Keratinocyte (primary cell): Measurements from ENCODE around the gene OSR1. TPM values are rescaled to one million over a fixed set of nuclear protein-coding genes. Genes with fewer than 3 reads are reported as not detected.

Source experiments
- DNase-seq: peaks from one replicate; pipeline ENCODE4 v3.0.0-alpha.2; 2011; ENCODE audit warnings: low read depth, missing footprints, low spot score
- FAIRE-seq: peaks from 2 replicates; lab custom pipeline; 2011; peaks lifted over from hg19 to GRCh38; lab: Jason Lieb, UNC
- H2AFZ ChIP-seq: 2 replicates; pipeline ENCODE4 v1.6.0; 2012; ENCODE audit warnings: low read length, control low read depth, inconsistent platforms; ENCODE audit not compliant: control insufficient read depth
- H3K27ac ChIP-seq: 2 replicates; pipeline ENCODE4 v1.5.1; 2011; ENCODE audit warnings: low read length; ENCODE audit not compliant: control insufficient read depth, insufficient read depth
- H3K27me3 ChIP-seq: 3 replicates; pipeline ENCODE4 v1.6.0; 2011; ENCODE audit warnings: low read length; ENCODE audit not compliant: control insufficient read depth, insufficient read depth; ENCODE audit errors: extremely low read depth
- H3K36me3 ChIP-seq, 2 experiments: 2 replicates in 1 of 2; 3 replicates in 1 of 2; pipeline ENCODE4 v1.5.1; 2011; ENCODE audit warnings: low read length in 2 of 2, mild to moderate bottlenecking in 1 of 2; ENCODE audit not compliant: control insufficient read depth in 2 of 2, insufficient read depth in 2 of 2; ENCODE audit errors: extremely low read depth in 1 of 2
- H3K4me1 ChIP-seq: 3 replicates; pipeline ENCODE4 v1.5.1; 2011; ENCODE audit warnings: low read length; ENCODE audit not compliant: control insufficient read depth, insufficient read depth; ENCODE audit errors: extremely low read depth
- H3K4me2 ChIP-seq: 3 replicates; pipeline ENCODE4 v1.6.0; 2011; ENCODE audit warnings: low read depth, low read length; ENCODE audit not compliant: control insufficient read depth, insufficient read depth; ENCODE audit errors: extremely low read depth
- H3K4me3 ChIP-seq, 3 experiments: fragments of 200-600 bp in 1 of 3; sonication (generic) in 1 of 3; 2 replicates in 2 of 3; 3 replicates in 1 of 3; pipeline ENCODE4 v1.5.1; 2011 to 2016; ENCODE audit warnings: low read length in 3 of 3, mild to moderate bottlenecking in 3 of 3, control low read depth in 2 of 3, inconsistent platforms in 1 of 3, low read depth in 1 of 3, mixed read lengths in 1 of 3, mixed run types in 1 of 3, moderate library complexity in 1 of 3; ENCODE audit not compliant: control insufficient read depth in 2 of 3, insufficient read depth in 2 of 3; ENCODE audit errors: extremely low read depth in 1 of 3
- H3K79me2 ChIP-seq: 2 replicates; pipeline ENCODE4 v1.6.0; 2012; ENCODE audit warnings: low read length; ENCODE audit not compliant: control insufficient read depth, insufficient read depth
- H3K9ac ChIP-seq: 3 replicates; pipeline ENCODE4 v1.6.0; 2011; ENCODE audit warnings: low read length; ENCODE audit not compliant: control insufficient read depth, insufficient read depth; ENCODE audit errors: extremely low read depth
- H3K9me1 ChIP-seq: 3 replicates; pipeline ENCODE4 v1.6.0; 2011; ENCODE audit warnings: low read length; ENCODE audit not compliant: control insufficient read depth, insufficient read depth; ENCODE audit errors: extremely low read depth
- H3K9me3 ChIP-seq: 2 replicates; pipeline ENCODE4 v1.5.1; 2012; ENCODE audit warnings: low read depth, low read length; ENCODE audit not compliant: control insufficient read depth
- H4K20me1 ChIP-seq: 3 replicates; pipeline ENCODE4 v1.6.0; 2011; ENCODE audit warnings: low read length; ENCODE audit not compliant: control insufficient read depth, insufficient read depth; ENCODE audit errors: extremely low read depth
- CTCF ChIP-seq, 3 experiments: IDR thresholded peaks in 1 of 3; conservative IDR thresholded peaks in 1 of 3; optimal IDR thresholded peaks in 1 of 3; 2 replicates in 2 of 3; 3 replicates in 1 of 3; pipeline versions ENCODE3 to v1.5.1; 2011; ENCODE audit warnings: low read length in 3 of 3, mild to moderate bottlenecking in 3 of 3, moderate library complexity in 2 of 3, control low read depth in 1 of 3, inconsistent platforms in 1 of 3; ENCODE audit not compliant: insufficient read depth in 2 of 3; ENCODE audit errors: extremely low read depth in 1 of 3
- EZH2 ChIP-seq: IDR thresholded peaks from one replicate; pipeline ENCODE4 v1.6.1; 2012; ENCODE audit warnings: inconsistent platforms, mild to moderate bottlenecking, low read length, moderate library complexity
- dilution Hi-C: fragments of 300-500 bp; cut with MboI; formaldehyde crosslinking; loops from one replicate; pipeline ENCODE4 v1.7.0; 2020; ENCODE audit warnings: low sequenced_read_pairs; ENCODE audit not compliant: extremely low pct_ligation_motif_present
- polyA plus RNA-seq, 5 experiments: library from polyadenylated mRNA; depleted of rRNA in 3 of 5; stranded (reverse) in 3 of 5; stranded (forward) in 1 of 5; unstranded in 1 of 5; fragments of >200 nt; gene quantifications; 1 replicate in 1 of 5; 2 replicates in 3 of 5; 3 replicates in 1 of 5; pipeline versions ENCODE4 v1.2.1 to v1.2.3, GENCODE V29; 2011 to 2012; ENCODE audit warnings: missing spikeins in 2 of 5, low read depth in 1 of 5, low replicate concordance in 1 of 5

The OSR1 gene
- polyA plus RNA-seq, 1 donor (not counting 4 experiments of a cell fraction or from before 2014, with no cell fraction given): 0.09 TPM

- no peaks in the 10 kb centered on the region for H3K36me3 ChIP-seq
- no peak for TF ChIP-seq CTCF (optimal IDR thresholded peaks at IDR 0.05 in 1 of 3, IDR thresholded peaks at IDR 0.05 in 1 of 3, conservative IDR thresholded peaks at IDR 0.05 in 1 of 3; ENCODE audit: extremely low read depth in 1 of 3, insufficient read depth in 2 of 3, low read length in 3 of 3)
- no peak for TF ChIP-seq EZH2
Observed at GRCh38 chr2:19327496-19327895, 30.9 kb downstream of the OSR1 start.

GRCh38 chr2:19321946-19322345 is 36.5 kb downstream of the OSR1 start:
- H3K4me1 ChIP-seq: no peaks in the 10 kb centered on the region
- H3K27me3 ChIP-seq: no peaks in the 10 kb centered on the region
- H3K4me2 ChIP-seq: no peak overlapping the region
- DNase-seq (no peak), FAIRE-seq (no peak)
- no peaks in the 10 kb centered on the region for H3K9me3 ChIP-seq
- H4K20me1 ChIP-seq: no peaks in the 10 kb centered on the region
- TF ChIP-seq EZH2 (no peak), CTCF (optimal IDR thresholded peaks at IDR 0.05 in 1 of 3, IDR thresholded peaks at IDR 0.05 in 1 of 3, conservative IDR thresholded peaks at IDR 0.05 in 1 of 3; ENCODE audit: extremely low read depth in 1 of 3, insufficient read depth in 2 of 3, low read length in 3 of 3) (no peak)
- no peaks in the 10 kb centered on the region for H3K36me3 ChIP-seq
- H2AFZ ChIP-seq: no peak overlapping the region
- H3K79me2 ChIP-seq: no peaks in the 10 kb centered on the region
- no peak overlapping the region for H3K4me3 ChIP-seq
- H3K27ac ChIP-seq: no peak overlapping the region
- no peaks in the 10 kb centered on the region for H3K9me1 ChIP-seq
- dilution Hi-C loops: no loop called here
- no peak overlapping the region for H3K9ac ChIP-seq

More at GRCh38 chr2:19327496-19327895, 30.9 kb downstream of the OSR1 start:
- H4K20me1 ChIP-seq: no peaks in the 10 kb centered on the region
- H2AFZ ChIP-seq: no peak overlapping the region
- H3K9me1 ChIP-seq: no peaks in the 10 kb centered on the region
- no peak overlapping the region for H3K27ac ChIP-seq
- no peaks in the 10 kb centered on the region for H3K4me1 ChIP-seq
- DNase-seq: no peak
- H3K4me2 ChIP-seq: no peak overlapping the region
- FAIRE-seq: no peak
- H3K9me3 ChIP-seq: no peaks in the 10 kb centered on the region
- H3K9ac ChIP-seq: no peak overlapping the region
- no peaks in the 10 kb centered on the region for H3K27me3 ChIP-seq
- no peaks in the 10 kb centered on the region for H3K79me2 ChIP-seq
- dilution Hi-C loops: no loop called here
- H3K4me3 ChIP-seq: no peak overlapping the region
